ENCODE measurements around the gene ENKUR. TPM values are rescaled to one million over a fixed set of nuclear protein-coding genes. Genes with fewer than 3 reads are reported as not detected.
A peak's percentile ranks its signal among the peaks of the same experiment; 100 is the strongest.

ENKUR gene
- total RNA-seq, 4 donors from 2014 or later, result 0.33 to 0.73 TPM; not detected in 2

GRCh38 chr10:25029519-25029918, 13.6 kb upstream of the ENKUR start:
- TF ChIP-seq, protein P1, sequence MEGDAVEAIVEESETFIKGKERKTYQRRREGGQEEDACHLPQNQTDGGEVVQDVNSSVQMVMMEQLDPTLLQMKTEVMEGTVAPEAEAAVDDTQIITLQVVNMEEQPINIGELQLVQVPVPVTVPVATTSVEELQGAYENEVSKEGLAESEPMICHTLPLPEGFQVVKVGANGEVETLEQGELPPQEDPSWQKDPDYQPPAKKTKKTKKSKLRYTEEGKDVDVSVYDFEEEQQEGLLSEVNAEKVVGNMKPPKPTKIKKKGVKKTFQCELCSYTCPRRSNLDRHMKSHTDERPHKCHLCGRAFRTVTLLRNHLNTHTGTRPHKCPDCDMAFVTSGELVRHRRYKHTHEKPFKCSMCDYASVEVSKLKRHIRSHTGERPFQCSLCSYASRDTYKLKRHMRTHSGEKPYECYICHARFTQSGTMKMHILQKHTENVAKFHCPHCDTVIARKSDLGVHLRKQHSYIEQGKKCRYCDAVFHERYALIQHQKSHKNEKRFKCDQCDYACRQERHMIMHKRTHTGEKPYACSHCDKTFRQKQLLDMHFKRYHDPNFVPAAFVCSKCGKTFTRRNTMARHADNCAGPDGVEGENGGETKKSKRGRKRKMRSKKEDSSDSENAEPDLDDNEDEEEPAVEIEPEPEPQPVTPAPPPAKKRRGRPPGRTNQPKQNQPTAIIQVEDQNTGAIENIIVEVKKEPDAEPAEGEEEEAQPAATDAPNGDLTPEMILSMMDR (IDR thresholded peaks at IDR 0.05), result no peak
- TF ChIP-seq POLR2A (IDR thresholded peaks at IDR 0.05), result no peak
- intact Hi-C loops (cut with DNase I), result loop anchor here (10.0 kb wide), 1 partner anchor 45 kb away; no protein-coding TSS in a partner anchor
- DNase-seq, result no peak
- Histone ChIP-seq H3K36me3 (no peaks in the 10 kb centered on the region), H3K4me3 (replicated peaks in 1 of 3) (no peak overlapping the region), H3K27me3 (no peaks in the 10 kb centered on the region), H3K27ac (no peak overlapping the region), H3K9me3 (no peaks in the 10 kb centered on the region), H3K4me1 (no peaks in the 10 kb centered on the region)
- WGBS, 2 donors, result 92 to 94% methylated on average over 2 of the region's 2 CpGs

DNA sequence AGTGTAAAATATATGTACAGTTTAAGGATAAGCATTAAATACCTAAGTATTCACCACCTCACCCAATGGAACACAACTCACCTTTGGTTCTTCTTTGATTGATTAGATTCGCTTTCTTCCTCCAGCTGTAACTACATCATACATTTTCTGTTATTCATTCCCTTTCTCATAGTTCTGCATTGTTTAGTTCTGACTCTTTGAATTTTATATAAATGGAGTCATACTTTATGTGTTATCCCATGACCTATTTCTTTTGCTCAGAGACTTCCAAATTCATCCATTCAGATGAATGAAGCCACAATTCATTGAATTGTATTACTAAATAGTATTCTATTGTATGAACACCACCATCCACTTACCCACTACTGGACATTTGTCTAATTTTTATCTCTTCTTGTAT, 12.8 kb upstream of the ENKUR start:
- no peak for DNase-seq
- intact Hi-C loops (cut with DNase I), result loop anchor here (10.0 kb wide), 1 partner anchor 46 kb away; no protein-coding TSS in a partner anchor
- Histone ChIP-seq H3K27ac (no peak overlapping the region), H3K9me3 (no peaks in the 10 kb centered on the region), H3K36me3 (no peaks in the 10 kb centered on the region), H3K4me1 (peaks cover 0 to 3% of the 10 kb centered on the region in 2 donors), H3K4me3 (replicated peaks in 1 of 3) (no peak overlapping the region), H3K27me3 (no peaks in the 10 kb centered on the region)
- TF ChIP-seq POLR2A (IDR thresholded peaks at IDR 0.05), result no peak
- TF ChIP-seq, protein P1 (IDR thresholded peaks at IDR 0.05), result no peak
- WGBS, 2 donors, result 96 to 100% methylated on average over 1 of the region's 1 CpG

GRCh38 chr10:25026463-25026862, 10.5 kb upstream of the ENKUR start:
- no peak overlapping the region for H3K4me3 ChIP-seq (replicated peaks in 1 of 3)
- DNase-seq, result no peak

DNA sequence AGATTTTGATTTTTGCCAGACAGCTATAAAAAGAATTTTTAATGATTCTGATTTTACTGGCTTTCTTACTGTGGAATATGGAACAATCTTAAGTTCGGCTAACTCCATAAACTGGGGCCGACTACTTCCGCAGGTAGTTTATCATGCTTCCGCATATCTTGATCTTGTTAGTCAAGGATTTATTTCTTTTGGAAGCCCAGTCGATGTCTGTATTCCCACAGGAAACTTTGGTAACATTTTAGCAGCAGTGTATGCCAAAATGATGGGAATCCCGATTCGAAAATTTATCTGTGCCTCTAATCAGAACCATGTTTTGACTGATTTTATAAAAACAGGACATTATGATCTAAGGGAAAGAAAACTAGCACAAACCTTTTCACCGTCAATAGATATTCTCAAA, 8.6 kb upstream of the ENKUR start:
- peak overlapping the region in 1 of 3 donors; percentile 11 for H3K27ac ChIP-seq
- WGBS, 2 donors, result 74% methylated on average over 8 of the region's 8 CpGs
- H3K4me3 ChIP-seq (replicated peaks in 1 of 3), result no peak overlapping the region
- TF ChIP-seq POLR2A (IDR thresholded peaks at IDR 0.05), result no peak
- TF ChIP-seq, protein P1 (IDR thresholded peaks at IDR 0.05), result no peak
- intact Hi-C loops (cut with DNase I), result loop anchor here (10.0 kb wide), 1 partner anchor 50 kb away; no protein-coding TSS in a partner anchor
- H3K9me3 ChIP-seq, result no peaks in the 10 kb centered on the region
- no peaks in the 10 kb centered on the region for H3K36me3 ChIP-seq
- H3K27me3 ChIP-seq, result no peaks in the 10 kb centered on the region
- H3K4me1 ChIP-seq, result peaks cover 0 to 3% of the 10 kb centered on the region in 2 donors
- no peak for DNase-seq

More at GRCh38 chr10:25026463-25026862, 10.5 kb upstream of the ENKUR start:
- Histone ChIP-seq H3K36me3 (no peaks in the 10 kb centered on the region), H3K4me1 (peaks cover 0 to 3% of the 10 kb centered on the region in 2 donors), H3K9me3 (no peaks in the 10 kb centered on the region), H3K27me3 (no peaks in the 10 kb centered on the region), H3K27ac (no peak overlapping the region)
- WGBS, 2 donors, result 82 to 87% methylated on average over 1 of the region's 1 CpG
- intact Hi-C loops (cut with DNase I), result loop anchor here (10.0 kb wide), 1 partner anchor 48 kb away; no protein-coding TSS in a partner anchor
- no peak for TF ChIP-seq POLR2A (IDR thresholded peaks at IDR 0.05)
- TF ChIP-seq, protein P1 (IDR thresholded peaks at IDR 0.05), result peak in 4 of 6 experiments; percentile 18 to 53 (median 36)

GRCh38 chr10:25023278-25023677, 7.3 kb upstream of the ENKUR start:
- peaks cover 0 to 4% of the 10 kb centered on the region in 2 donors for H3K4me1 ChIP-seq
- H3K36me3 ChIP-seq, result no peaks in the 10 kb centered on the region
- 78 to 79% methylated on average over 3 of the region's 3 CpGs for WGBS, 2 donors
- DNase-seq, result no peak
- TF ChIP-seq POLR2A (IDR thresholded peaks at IDR 0.05), result no peak
- TF ChIP-seq, protein P1 (IDR thresholded peaks at IDR 0.05), result no peak
- intact Hi-C loops (cut with DNase I), result loop anchor here (10.0 kb wide), 1 partner anchor 52 kb away; no protein-coding TSS in a partner anchor
- H3K27me3 ChIP-seq, result no peaks in the 10 kb centered on the region
- no peak overlapping the region for H3K27ac ChIP-seq
- no peak overlapping the region for H3K4me3 ChIP-seq (replicated peaks in 1 of 3)
- H3K9me3 ChIP-seq, result no peaks in the 10 kb centered on the region

Data from thyroid gland (tissue), 4 donors.